Stimulated activated CD4-positive, alpha-beta T cell treated with anti-CD3 and anti-CD28 coated beads, TNF-alpha, amount 100 ng/mL, for 1 hour (primary cell): Measurements from ENCODE around the gene LRRC38.
"Not testable (repeated sequence)": the region's sequence is repeated elsewhere in the genome, so short reads cannot be mapped to it uniquely, and the experiment has no call there.

Experiments used
- DNase-seq, 3 donors: peaks; one replicate each; pipeline ENCODE4 v3.0.0-alpha.2; 2020; ENCODE audit warnings: low read depth in 3 of 3, low spot score in 1 of 3

The LRRC38 gene

GRCh38 chr1:13465515-13465914, 48.3 kb downstream of the LRRC38 start:
- DNase-seq: no peak

- DNase-seq: no peak
Measured at GRCh38 chr1:13462682-13463081, 51.1 kb downstream of the LRRC38 start.

DNA sequence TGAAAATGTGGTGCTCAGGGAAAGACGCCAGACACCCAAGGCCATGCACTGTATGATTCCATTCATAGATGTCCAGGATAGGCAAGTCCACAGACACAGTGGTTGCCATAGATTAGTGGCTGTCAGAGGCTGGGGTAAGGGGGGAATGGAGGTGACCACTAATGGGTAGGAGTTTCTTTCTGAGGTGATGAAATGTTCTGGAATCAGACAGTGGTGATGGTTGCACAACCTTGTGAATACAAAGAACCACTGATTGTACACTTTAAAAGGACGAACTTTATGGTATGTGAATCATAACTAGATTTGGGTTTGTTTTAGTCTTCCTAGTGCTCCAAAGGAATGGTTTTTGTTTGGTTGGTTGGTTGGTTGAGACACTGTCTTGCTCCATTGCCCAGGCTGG, 51.8 kb downstream of the LRRC38 start:
- DNase-seq: no peak

- DNase-seq: no peak
Measured at GRCh38 chr1:13456904-13457532, 56.8 kb downstream of the LRRC38 start.

GRCh38 chr1:13451399-13451965, 62.3 kb downstream of the LRRC38 start:
- DNase-seq: no peak

DNA sequence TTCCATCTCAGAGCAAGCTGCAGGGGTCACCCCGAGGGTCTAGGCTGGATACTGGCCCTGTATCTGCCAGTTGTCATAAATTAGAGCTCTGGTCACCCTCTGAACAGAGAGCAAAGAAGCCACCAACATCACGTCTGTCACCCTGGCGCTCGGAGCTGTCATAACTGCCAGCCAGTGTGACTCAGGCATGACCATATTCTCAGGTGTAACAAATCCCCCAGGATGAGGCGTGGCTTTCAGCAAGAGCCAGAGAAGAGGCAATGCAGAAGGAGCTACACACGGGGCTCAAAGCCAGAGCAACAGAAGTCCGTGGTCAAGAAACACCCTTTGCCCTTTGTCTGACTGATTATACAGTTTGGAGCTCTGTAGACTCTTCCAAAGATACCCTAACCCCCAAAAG, 63.6 kb downstream of the LRRC38 start:
- DNase-seq: no peak

- DNase-seq: no peak
Measured at GRCh38 chr1:13443335-13443979, 70.3 kb downstream of the LRRC38 start.

DNA sequence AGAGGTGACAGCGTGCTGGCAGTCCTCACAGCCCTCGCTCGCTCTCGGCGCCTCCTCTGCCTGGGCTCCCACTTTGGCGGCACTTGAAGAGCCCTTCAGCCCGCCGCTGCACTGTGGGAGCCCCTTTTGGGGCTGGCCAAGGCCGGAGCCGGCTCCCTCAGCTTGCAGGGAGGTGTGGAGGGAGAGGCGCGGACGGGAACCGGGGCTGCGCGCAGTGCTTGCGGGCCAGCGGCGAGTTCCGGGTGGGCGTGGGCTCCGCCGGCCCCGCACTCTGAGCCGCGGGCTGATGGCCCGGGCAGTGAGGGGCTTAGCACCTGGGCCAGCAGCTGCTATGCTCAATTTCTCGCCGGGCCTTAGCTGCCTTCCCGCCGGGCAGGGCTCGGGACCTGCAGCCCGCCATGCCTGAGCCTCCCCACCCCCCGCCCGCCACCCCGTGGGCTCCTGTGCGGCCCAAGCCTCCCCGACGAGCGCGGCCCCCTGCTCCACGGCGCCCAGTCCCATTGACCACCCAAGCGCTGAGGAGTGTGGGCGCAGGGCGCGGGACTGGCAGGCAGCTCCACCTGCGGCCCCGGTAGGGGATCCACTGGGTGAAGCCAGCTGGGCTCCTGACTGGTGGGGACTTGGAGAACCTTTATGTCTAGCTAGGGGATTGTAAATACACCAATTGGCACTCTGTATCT, 74.6 kb downstream of the LRRC38 start:
- DNase-seq: not testable (repeated sequence)

DNA sequence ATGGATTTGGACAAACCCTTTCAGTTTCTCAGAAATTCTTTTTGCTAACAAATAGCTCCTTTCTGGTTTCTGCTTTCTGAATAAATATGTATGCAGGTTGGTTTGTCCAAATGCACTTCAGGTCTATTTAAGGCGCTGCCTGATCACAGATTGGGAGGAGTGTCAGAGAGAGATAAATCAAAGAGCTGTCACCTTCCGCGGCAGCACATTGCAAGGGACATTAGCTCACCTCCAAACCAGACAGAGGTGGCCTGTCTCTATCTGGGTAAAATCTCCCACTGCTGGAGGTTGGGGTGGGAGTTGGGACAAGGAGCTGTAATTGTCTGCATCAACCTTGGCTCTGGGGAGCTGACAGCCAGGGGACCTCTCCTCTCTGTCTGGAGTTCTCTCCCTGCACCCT, 78.3 kb downstream of the LRRC38 start:
- DNase-seq: no peak

GRCh38 chr1:13433694-13434358, 80.0 kb downstream of the LRRC38 start:
- not testable (repeated sequence) for DNase-seq

DNA sequence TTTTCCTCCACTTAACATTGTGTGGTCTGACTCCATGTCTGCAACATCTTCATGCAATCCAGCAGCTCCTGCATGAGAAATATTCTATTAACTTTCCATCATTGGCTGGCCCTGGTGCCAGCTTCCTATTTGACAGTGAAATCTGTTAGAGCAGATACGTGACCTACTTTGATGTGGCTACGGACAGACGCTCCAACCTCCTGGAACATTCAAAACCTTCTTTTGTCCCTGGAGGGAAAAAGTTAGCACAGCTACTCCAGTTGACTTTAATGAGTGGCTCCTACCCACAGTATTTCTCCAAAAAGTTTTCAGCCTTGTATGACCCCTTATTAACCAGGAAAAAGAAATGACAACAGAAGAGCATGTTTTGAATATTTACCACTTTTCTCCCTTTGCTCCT, 81.6 kb downstream of the LRRC38 start:
- no peak for DNase-seq

GRCh38 chr1:13430495-13430894, 83.3 kb downstream of the LRRC38 start:
- no peak for DNase-seq
